ENCODE results near the gene KIAA0825. TPM values are rescaled to one million over a fixed set of nuclear protein-coding genes. Genes with fewer than 3 reads are reported as not detected.

The KIAA0825 gene
- total RNA-seq, 4 donors from 2014 or later = 0.60 to 2.5 (median 1.6) TPM

- TF ChIP-seq CTCF (IDR thresholded peaks at IDR 0.05 in 4 of 5, conservative IDR thresholded peaks at IDR 0.05 in 1 of 5) (no peak), POLR2A (IDR thresholded peaks at IDR 0.05) (no peak)
- DNase-seq = no peak
- in situ Hi-C loops (cut with MboI; ENCODE audit: low sequenced_read_pairs in 4 of 4) = no loop called here
Observed at GRCh38 chr5:94409440-94409839, 209.0 kb downstream of the KIAA0825 start.

GRCh38 chr5:94407023-94407422, 211.4 kb downstream of the KIAA0825 start:
- Histone ChIP-seq H3K9me3 (peaks cover 0 to 3% (median 0%) of the 10 kb centered on the region in 3 donors), H3K4me3 (no peak overlapping the region), H3K4me1 (no peaks in the 10 kb centered on the region), H3K36me3 (no peaks in the 10 kb centered on the region), H3K27ac (no peak overlapping the region), H3K27me3 (no peaks in the 10 kb centered on the region)
- TF ChIP-seq CTCF (IDR thresholded peaks at IDR 0.05 in 4 of 5, conservative IDR thresholded peaks at IDR 0.05 in 1 of 5) (no peak), POLR2A (IDR thresholded peaks at IDR 0.05) (no peak)
- DNase-seq = no peak
- in situ Hi-C loops (cut with MboI; ENCODE audit: low sequenced_read_pairs in 4 of 4) (no loop called here), intact Hi-C loops (cut with DNase I; ENCODE audit: low total_unique reads) (no loop called here)
- ATAC-seq = no peak

More at GRCh38 chr5:94409440-94409839, 209.0 kb downstream of the KIAA0825 start:
- H3K9me3 ChIP-seq = peaks cover 0 to 3% (median 0%) of the 10 kb centered on the region in 3 donors
- no peak overlapping the region for H3K27ac ChIP-seq
- no peaks in the 10 kb centered on the region for H3K4me1 ChIP-seq
- ATAC-seq = no peak
- no peak overlapping the region for H3K4me3 ChIP-seq
- intact Hi-C loops (cut with DNase I; ENCODE audit: low total_unique reads) = no loop called here
- H3K36me3 ChIP-seq = no peaks in the 10 kb centered on the region
- no peaks in the 10 kb centered on the region for H3K27me3 ChIP-seq

- H3K4me1 ChIP-seq = no peaks in the 10 kb centered on the region
- no peak for DNase-seq
- H3K4me3 ChIP-seq = no peak overlapping the region
- intact Hi-C loops (cut with DNase I; ENCODE audit: low total_unique reads) = no loop called here
- H3K36me3 ChIP-seq = no peaks in the 10 kb centered on the region
- ATAC-seq = no peak
- no peak overlapping the region for H3K27ac ChIP-seq
- TF ChIP-seq POLR2A (IDR thresholded peaks at IDR 0.05) (no peak), CTCF (IDR thresholded peaks at IDR 0.05 in 4 of 5, conservative IDR thresholded peaks at IDR 0.05 in 1 of 5) (no peak)
- in situ Hi-C loops (cut with MboI; ENCODE audit: low sequenced_read_pairs in 4 of 4) = no loop called here
- H3K27me3 ChIP-seq = no peaks in the 10 kb centered on the region
- no peaks in the 10 kb centered on the region for H3K9me3 ChIP-seq
Observed at GRCh38 chr5:94403483-94403882, 214.9 kb downstream of the KIAA0825 start.

- intact Hi-C loops (cut with DNase I; ENCODE audit: low total_unique reads) (no loop called here), in situ Hi-C loops (cut with MboI; ENCODE audit: low sequenced_read_pairs in 4 of 4) (no loop called here)
- H3K9me3 ChIP-seq = no peaks in the 10 kb centered on the region
- no peak overlapping the region for H3K27ac ChIP-seq
- DNase-seq = no peak
- no peak overlapping the region for H3K4me3 ChIP-seq
- H3K4me1 ChIP-seq = no peaks in the 10 kb centered on the region
- no peak for ATAC-seq
- no peak for TF ChIP-seq POLR2A (IDR thresholded peaks at IDR 0.05)
- no peak for TF ChIP-seq CTCF (IDR thresholded peaks at IDR 0.05 in 4 of 5, conservative IDR thresholded peaks at IDR 0.05 in 1 of 5)
- H3K27me3 ChIP-seq = no peaks in the 10 kb centered on the region
- H3K36me3 ChIP-seq = no peaks in the 10 kb centered on the region
Observed at GRCh38 chr5:94402096-94402495, 216.3 kb downstream of the KIAA0825 start.

GRCh38 chr5:94397508-94397907, 220.9 kb downstream of the KIAA0825 start:
- intact Hi-C loops (cut with DNase I; ENCODE audit: low total_unique reads) = no loop called here
- DNase-seq (no peak), ATAC-seq (no peak)
- Histone ChIP-seq H3K27ac (no peak overlapping the region), H3K4me1 (no peaks in the 10 kb centered on the region), H3K27me3 (no peaks in the 10 kb centered on the region), H3K9me3 (no peaks in the 10 kb centered on the region), H3K4me3 (no peak overlapping the region), H3K36me3 (no peaks in the 10 kb centered on the region)
- in situ Hi-C loops (cut with MboI; ENCODE audit: low sequenced_read_pairs in 4 of 4) = no loop called here
- TF ChIP-seq POLR2A (IDR thresholded peaks at IDR 0.05) = no peak
- no peak for TF ChIP-seq CTCF (IDR thresholded peaks at IDR 0.05 in 4 of 5, conservative IDR thresholded peaks at IDR 0.05 in 1 of 5)
